Stimulated activated CD4-positive, alpha-beta T cell treated with anti-CD3 and anti-CD28 coated beads, TNF-alpha, amount 100 ng/mL, for 24 hours (primary cell): ENCODE measurements around the gene MGMT.

Source experiments
- DNase-seq, 3 experiments: peaks; one replicate each; pipeline ENCODE4 v3.0.0-alpha.2; 2020; ENCODE audit warnings: low read depth in 3 of 3

Gene MGMT

GRCh38 chr10:129521161-129522025, 54.4 kb downstream of the MGMT start:
- no peak for DNase-seq

- no peak for DNase-seq
Measured at GRCh38 chr10:129522041-129522585, 55.1 kb downstream of the MGMT start.

- DNase-seq, result no peak
Measured at GRCh38 chr10:129523031-129523722, 56.1 kb downstream of the MGMT start.

- no peak for DNase-seq
Measured at GRCh38 chr10:129523723-129524316, 56.8 kb downstream of the MGMT start.

- DNase-seq, result no peak
Measured at GRCh38 chr10:129524936-129525335, 57.9 kb downstream of the MGMT start.

GRCh38 chr10:129525401-129525801, 58.4 kb downstream of the MGMT start:
- DNase-seq, result no peak

- DNase-seq, result no peak
Measured at GRCh38 chr10:129526943-129527342, 59.9 kb downstream of the MGMT start.

GRCh38 chr10:129528376-129528978, 61.4 kb downstream of the MGMT start:
- no peak for DNase-seq

GRCh38 chr10:129530581-129530980, 63.5 kb downstream of the MGMT start:
- no peak for DNase-seq

- DNase-seq, result no peak
Measured at GRCh38 chr10:129531195-129531968, 64.3 kb downstream of the MGMT start.

GRCh38 chr10:129531969-129532660, 65.1 kb downstream of the MGMT start:
- no peak for DNase-seq

- DNase-seq, result no peak
Measured at GRCh38 chr10:129532838-129533237, 65.8 kb downstream of the MGMT start.

GRCh38 chr10:129533281-129533680, 66.2 kb downstream of the MGMT start:
- no peak for DNase-seq

GRCh38 chr10:129534826-129535225, 67.8 kb downstream of the MGMT start:
- no peak for DNase-seq

GRCh38 chr10:129536336-129536735, 69.3 kb downstream of the MGMT start:
- DNase-seq, result no peak

- no peak for DNase-seq
Measured at GRCh38 chr10:129537151-129537550, 70.1 kb downstream of the MGMT start.

- no peak for DNase-seq
Measured at GRCh38 chr10:129538236-129538635, 71.2 kb downstream of the MGMT start.

GRCh38 chr10:129541200-129541599, 74.2 kb downstream of the MGMT start:
- DNase-seq, result no peak

GRCh38 chr10:129541748-129542487, 74.9 kb downstream of the MGMT start:
- DNase-seq, result no peak

- no peak for DNase-seq
Measured at GRCh38 chr10:129542589-129542988, 75.5 kb downstream of the MGMT start.
